ENCODE measurements around the gene VPS13A. TPM values are rescaled to one million over a fixed set of nuclear protein-coding genes. Genes with fewer than 3 reads are reported as not detected.
A peak's percentile ranks its signal among the peaks of the same experiment; 100 is the strongest.

The VPS13A gene
- total RNA-seq, 1 donor from 2014 or later: 46.9 TPM

- Mint-ChIP-seq H3K27ac (no peak overlapping the region), H3K36me3 (ENCODE audit: low read depth) (no peaks in the 10 kb centered on the region), H3K9me3 (no peaks in the 10 kb centered on the region), H3K4me3 (ENCODE audit: low read depth) (no peak overlapping the region), H3K27me3 (ENCODE audit: low read depth) (no peaks in the 10 kb centered on the region), H3K4me1 (ENCODE audit: low read depth) (peaks cover 2% of the 10 kb centered on the region)
- no peak for DNase-seq (ENCODE audit: low spot score)
- intact Hi-C loops (cut with micrococcal nuclease): no loop called here
Measured at GRCh38 chr9:77420641-77421040, 243.3 kb downstream of the VPS13A start.

DNA sequence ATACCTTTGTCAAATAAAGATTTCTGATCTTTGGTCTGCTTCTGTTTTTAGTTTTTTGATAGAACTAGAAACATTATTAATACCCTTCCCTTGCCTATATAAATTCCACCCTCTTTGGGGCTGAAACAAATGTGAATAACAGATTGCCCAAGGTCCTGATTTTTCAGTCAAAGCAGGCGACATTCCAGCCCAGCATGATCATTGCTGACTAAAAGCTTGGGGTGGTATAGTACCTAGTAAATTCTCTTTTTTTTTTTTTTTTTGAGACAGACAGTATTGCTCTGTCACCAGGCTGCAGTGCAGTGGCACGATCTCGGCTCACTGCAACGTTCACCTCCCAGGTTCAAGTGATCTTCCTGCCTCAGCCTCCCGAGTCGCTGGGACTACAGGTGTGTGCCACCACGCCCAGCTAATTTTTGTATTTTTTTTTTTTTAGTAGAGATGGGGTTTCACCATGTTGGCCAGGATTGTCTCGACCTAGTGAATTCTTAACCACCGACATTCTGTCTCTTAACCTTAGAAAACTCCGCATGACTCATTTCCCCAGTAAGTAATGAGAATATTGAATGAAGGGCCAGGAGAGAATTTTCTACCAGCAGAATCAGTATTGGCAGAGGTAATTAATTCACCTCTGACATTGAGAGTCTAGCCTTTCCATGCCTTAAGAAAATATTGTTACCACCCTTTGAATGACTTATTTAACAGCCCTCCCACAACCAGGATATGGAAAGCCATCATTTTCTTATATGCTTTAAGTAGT is 244.4 kb downstream of the VPS13A start:
- no peaks in the 10 kb centered on the region for H3K9me3 Mint-ChIP-seq
- H3K27me3 Mint-ChIP-seq (ENCODE audit: low read depth): no peaks in the 10 kb centered on the region
- H3K4me3 Mint-ChIP-seq (ENCODE audit: low read depth): no peak overlapping the region
- no peak for DNase-seq (ENCODE audit: low spot score)
- peaks cover 2% of the 10 kb centered on the region for H3K4me1 Mint-ChIP-seq (ENCODE audit: low read depth)
- intact Hi-C loops (cut with micrococcal nuclease): no loop called here
- H3K27ac Mint-ChIP-seq: no peak overlapping the region
- H3K36me3 Mint-ChIP-seq (ENCODE audit: low read depth): no peaks in the 10 kb centered on the region

GRCh38 chr9:77422969-77423368 is 245.6 kb downstream of the VPS13A start:
- intact Hi-C loops (cut with micrococcal nuclease): no loop called here
- H3K27ac Mint-ChIP-seq: no peak overlapping the region
- no peaks in the 10 kb centered on the region for H3K27me3 Mint-ChIP-seq (ENCODE audit: low read depth)
- H3K4me3 Mint-ChIP-seq (ENCODE audit: low read depth): no peak overlapping the region
- H3K36me3 Mint-ChIP-seq (ENCODE audit: low read depth): no peaks in the 10 kb centered on the region
- H3K9me3 Mint-ChIP-seq: no peaks in the 10 kb centered on the region
- no peak for DNase-seq (ENCODE audit: low spot score)
- H3K4me1 Mint-ChIP-seq (ENCODE audit: low read depth): peaks cover 2% of the 10 kb centered on the region

- no peaks in the 10 kb centered on the region for H3K36me3 Mint-ChIP-seq (ENCODE audit: low read depth)
- peaks cover 2% of the 10 kb centered on the region for H3K4me1 Mint-ChIP-seq (ENCODE audit: low read depth)
- H3K27ac Mint-ChIP-seq: no peak overlapping the region
- intact Hi-C loops (cut with micrococcal nuclease): no loop called here
- no peaks in the 10 kb centered on the region for H3K27me3 Mint-ChIP-seq (ENCODE audit: low read depth)
- no peaks in the 10 kb centered on the region for H3K9me3 Mint-ChIP-seq
- DNase-seq (ENCODE audit: low spot score): no peak
- H3K4me3 Mint-ChIP-seq (ENCODE audit: low read depth): no peak overlapping the region
Measured at GRCh38 chr9:77423841-77424240, 246.5 kb downstream of the VPS13A start.

DNA sequence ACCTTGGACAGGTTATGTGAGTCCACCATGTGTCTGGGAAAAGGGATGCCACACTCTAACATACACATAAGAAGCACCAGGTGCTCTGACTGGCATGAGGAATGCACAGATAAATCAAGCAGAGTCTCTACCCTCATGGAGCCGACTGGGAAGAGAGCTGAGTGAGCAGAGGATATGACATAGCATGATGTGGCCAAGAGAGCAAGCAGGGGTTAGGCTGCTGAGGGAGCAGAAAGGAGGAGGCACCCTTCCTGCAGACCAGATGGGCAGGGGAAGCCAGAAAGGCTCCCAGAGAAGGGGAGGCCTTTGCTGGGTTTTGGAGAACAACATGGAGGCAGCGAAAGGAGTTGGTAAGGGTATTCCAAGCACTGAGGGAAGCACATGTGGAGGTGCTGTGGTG is 247.7 kb downstream of the VPS13A start:
- H3K4me3 Mint-ChIP-seq (ENCODE audit: low read depth): no peak overlapping the region
- no peaks in the 10 kb centered on the region for H3K27me3 Mint-ChIP-seq (ENCODE audit: low read depth)
- intact Hi-C loops (cut with micrococcal nuclease): no loop called here
- H3K9me3 Mint-ChIP-seq: no peaks in the 10 kb centered on the region
- peaks cover 2% of the 10 kb centered on the region for H3K4me1 Mint-ChIP-seq (ENCODE audit: low read depth)
- H3K27ac Mint-ChIP-seq: no peak overlapping the region
- no peak for DNase-seq (ENCODE audit: low spot score)
- no peaks in the 10 kb centered on the region for H3K36me3 Mint-ChIP-seq (ENCODE audit: low read depth)

GRCh38 chr9:77426712-77427111 is 249.4 kb downstream of the VPS13A start:
- intact Hi-C loops (cut with micrococcal nuclease): no loop called here
- DNase-seq (ENCODE audit: low spot score): no peak
- Mint-ChIP-seq H3K4me3 (ENCODE audit: low read depth) (no peak overlapping the region), H3K36me3 (ENCODE audit: low read depth) (no peaks in the 10 kb centered on the region), H3K4me1 (ENCODE audit: low read depth) (peaks cover 2% of the 10 kb centered on the region), H3K27ac (no peak overlapping the region), H3K9me3 (no peaks in the 10 kb centered on the region), H3K27me3 (ENCODE audit: low read depth) (no peaks in the 10 kb centered on the region)

- intact Hi-C loops (cut with micrococcal nuclease): no loop called here
Measured at GRCh38 chr9:77427256-77427927, 250.1 kb downstream of the VPS13A start.

DNA sequence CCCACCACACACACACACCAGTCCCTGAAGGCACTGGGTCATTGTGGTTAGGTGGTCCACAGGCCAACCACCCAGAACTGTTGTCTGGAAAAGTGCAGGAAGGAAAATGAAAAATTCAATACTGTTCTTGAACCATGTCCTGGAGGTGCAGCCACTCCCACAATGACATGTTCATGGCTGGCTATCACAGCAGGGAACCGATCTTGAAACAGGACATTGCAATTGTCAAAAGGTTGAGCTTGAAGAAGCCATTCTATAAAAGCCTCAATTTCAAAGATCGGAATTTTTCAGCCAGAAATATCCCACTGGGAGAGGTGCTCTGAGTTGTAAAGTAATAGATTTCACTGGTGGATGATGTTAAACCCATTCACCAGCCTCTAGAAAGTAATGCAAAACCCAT is 252.6 kb downstream of the VPS13A start:
- peaks cover 4% of the 10 kb centered on the region for H3K4me1 Mint-ChIP-seq (ENCODE audit: low read depth)
- intact Hi-C loops (cut with micrococcal nuclease): loop anchor here (10.0 kb wide), 1 partner anchor 65 kb away; no protein-coding TSS in a partner anchor
- no peak for DNase-seq (ENCODE audit: low spot score)
- no peaks in the 10 kb centered on the region for H3K9me3 Mint-ChIP-seq
- no peaks in the 10 kb centered on the region for H3K27me3 Mint-ChIP-seq (ENCODE audit: low read depth)
- no peak overlapping the region for H3K4me3 Mint-ChIP-seq (ENCODE audit: low read depth)
- H3K36me3 Mint-ChIP-seq (ENCODE audit: low read depth): no peaks in the 10 kb centered on the region
- no peak overlapping the region for H3K27ac Mint-ChIP-seq

More at GRCh38 chr9:77427256-77427927, 250.1 kb downstream of the VPS13A start:
- Mint-ChIP-seq H3K9me3 (no peaks in the 10 kb centered on the region), H3K36me3 (ENCODE audit: low read depth) (no peaks in the 10 kb centered on the region), H3K4me3 (ENCODE audit: low read depth) (no peak overlapping the region), H3K27me3 (ENCODE audit: low read depth) (no peaks in the 10 kb centered on the region), H3K4me1 (ENCODE audit: low read depth) (no peaks in the 10 kb centered on the region), H3K27ac (no peak overlapping the region)
- no peak for DNase-seq (ENCODE audit: low spot score)

GRCh38 chr9:77432053-77432452 is 254.7 kb downstream of the VPS13A start:
- H3K27ac Mint-ChIP-seq: no peak overlapping the region
- DNase-seq (ENCODE audit: low spot score): no peak
- no peaks in the 10 kb centered on the region for H3K9me3 Mint-ChIP-seq
- H3K27me3 Mint-ChIP-seq (ENCODE audit: low read depth): no peaks in the 10 kb centered on the region
- H3K36me3 Mint-ChIP-seq (ENCODE audit: low read depth): no peaks in the 10 kb centered on the region
- H3K4me3 Mint-ChIP-seq (ENCODE audit: low read depth): no peak overlapping the region
- peaks cover 4% of the 10 kb centered on the region for H3K4me1 Mint-ChIP-seq (ENCODE audit: low read depth)
- intact Hi-C loops (cut with micrococcal nuclease): loop anchor here (2.0 to 10.0 kb wide), 2 partner anchors 63 to 319 kb away; no protein-coding TSS in a partner anchor

GRCh38 chr9:77433675-77434445 is 256.5 kb downstream of the VPS13A start:
- Mint-ChIP-seq H3K36me3 (ENCODE audit: low read depth) (no peaks in the 10 kb centered on the region), H3K27me3 (ENCODE audit: low read depth) (peaks cover 4% of the 10 kb centered on the region), H3K9me3 (no peaks in the 10 kb centered on the region), H3K4me3 (ENCODE audit: low read depth) (no peak overlapping the region), H3K4me1 (ENCODE audit: low read depth) (peaks cover 4% of the 10 kb centered on the region), H3K27ac (no peak overlapping the region)
- intact Hi-C loops (cut with micrococcal nuclease): loop anchor here (2.0 to 10.0 kb wide), 2 partner anchors 61 to 317 kb away; no protein-coding TSS in a partner anchor
- DNase-seq (ENCODE audit: low spot score): peak; percentile 25

GRCh38 chr9:77435277-77435676 is 257.9 kb downstream of the VPS13A start:
- Mint-ChIP-seq H3K9me3 (no peaks in the 10 kb centered on the region), H3K4me1 (ENCODE audit: low read depth) (peaks cover 4% of the 10 kb centered on the region), H3K27me3 (ENCODE audit: low read depth) (peaks cover 4% of the 10 kb centered on the region), H3K36me3 (ENCODE audit: low read depth) (no peaks in the 10 kb centered on the region), H3K4me3 (ENCODE audit: low read depth) (no peak overlapping the region), H3K27ac (no peak overlapping the region)
- DNase-seq (ENCODE audit: low spot score): no peak
- intact Hi-C loops (cut with micrococcal nuclease): loop anchor here (10.0 kb wide), 1 partner anchor 60 kb away; no protein-coding TSS in a partner anchor

GRCh38 chr9:77435688-77436087 is 258.4 kb downstream of the VPS13A start:
- Mint-ChIP-seq H3K9me3 (no peaks in the 10 kb centered on the region), H3K4me1 (ENCODE audit: low read depth) (peaks cover 4% of the 10 kb centered on the region), H3K36me3 (ENCODE audit: low read depth) (no peaks in the 10 kb centered on the region), H3K4me3 (ENCODE audit: low read depth) (no peak overlapping the region), H3K27me3 (ENCODE audit: low read depth) (peaks cover 4% of the 10 kb centered on the region), H3K27ac (no peak overlapping the region)
- DNase-seq (ENCODE audit: low spot score): no peak
- intact Hi-C loops (cut with micrococcal nuclease): loop anchor here (10.0 kb wide), 1 partner anchor 59 kb away; no protein-coding TSS in a partner anchor

All from activated T-helper 2 cell treated with anti-CD3 and anti-CD28 coated beads, Interferon-gamma antibody, Interleukin-2, Interleukin-4, amounts not matched to agents 10 μg/mL and 5 μg/mL and 100 μg/mL, durations not matched to agents 14 hours and 24 hours and 36 hours (primary cell).